Measurements from ENCODE around the gene YLPM1.

DNA sequence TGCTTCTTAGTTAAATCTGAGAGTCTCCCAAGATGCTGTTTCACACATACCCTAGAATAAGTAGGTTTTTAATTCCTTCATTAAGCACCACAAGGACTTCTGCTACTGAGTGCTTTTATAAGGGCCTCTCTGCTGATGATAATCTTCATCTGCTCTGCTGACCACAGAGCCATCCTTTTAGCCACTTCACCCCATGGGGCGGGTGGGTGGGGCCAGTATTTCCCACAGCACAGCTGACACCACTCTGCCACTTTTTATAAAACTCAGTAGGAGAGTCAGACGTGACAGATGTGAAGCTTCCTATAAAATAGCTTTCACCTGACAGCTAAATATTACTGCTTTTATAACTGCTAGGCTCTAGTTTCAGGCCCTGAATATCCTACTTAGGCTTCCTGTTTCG lies 29.9 kb upstream of the YLPM1 start:
- TF ChIP-seq FOXM1 (IDR thresholded peaks at IDR 0.05; ENCODE audit: borderline replicate concordance) = no peak
- TF ChIP-seq, protein P1, sequence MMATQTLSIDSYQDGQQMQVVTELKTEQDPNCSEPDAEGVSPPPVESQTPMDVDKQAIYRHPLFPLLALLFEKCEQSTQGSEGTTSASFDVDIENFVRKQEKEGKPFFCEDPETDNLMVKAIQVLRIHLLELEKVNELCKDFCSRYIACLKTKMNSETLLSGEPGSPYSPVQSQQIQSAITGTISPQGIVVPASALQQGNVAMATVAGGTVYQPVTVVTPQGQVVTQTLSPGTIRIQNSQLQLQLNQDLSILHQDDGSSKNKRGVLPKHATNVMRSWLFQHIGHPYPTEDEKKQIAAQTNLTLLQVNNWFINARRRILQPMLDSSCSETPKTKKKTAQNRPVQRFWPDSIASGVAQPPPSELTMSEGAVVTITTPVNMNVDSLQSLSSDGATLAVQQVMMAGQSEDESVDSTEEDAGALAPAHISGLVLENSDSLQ (IDR thresholded peaks at IDR 0.05) = no peak
- TF ChIP-seq FOXK2 (IDR thresholded peaks at IDR 0.05) = no peak
- TF ChIP-seq L3MBTL2 (conservative IDR thresholded peaks at IDR 0.05) = no peak
- no peak for TF ChIP-seq SUZ12 (IDR thresholded peaks at IDR 0.05)
- TF ChIP-seq ZNF384 (IDR thresholded peaks at IDR 0.05) = no peak
- TF ChIP-seq ELF4 (IDR thresholded peaks at IDR 0.05) = no peak
- TF ChIP-seq HDGF (IDR thresholded peaks at IDR 0.05; ENCODE audit: borderline replicate concordance) = no peak
- no peak for TF ChIP-seq FOXA1 (IDR thresholded peaks at IDR 0.05)
- no peak for TF ChIP-seq SP1 (IDR thresholded peaks at IDR 0.05)

Data from HEK293T (cell line).